T-helper 2 cell treated with Interferon-gamma antibody and Interleukin-4, amounts not matched to agents 5 μg/mL and 100 μg/mL, for 36 hours (primary cell): ENCODE data around the gene RHOD.

Source experiments
- DNase-seq: peaks from one replicate; pipeline ENCODE4 v3.0.0; 2021; ENCODE audit warnings: low spot score
- H3K27ac Mint-ChIP-seq: one replicate; pipeline ENCODE4 v1.8.0; 2021; ENCODE audit warnings: mild to moderate bottlenecking, mixed read lengths
- H3K27me3 Mint-ChIP-seq: one replicate; pipeline ENCODE4 v1.8.0; 2021; ENCODE audit warnings: low read depth, mixed read lengths
- H3K36me3 Mint-ChIP-seq: one replicate; pipeline ENCODE4 v1.8.0; 2021; ENCODE audit warnings: low read depth, mixed read lengths
- H3K4me1 Mint-ChIP-seq: one replicate; pipeline ENCODE4 v1.8.0; 2021; ENCODE audit warnings: low read depth, mixed read lengths
- H3K4me3 Mint-ChIP-seq: one replicate; pipeline ENCODE4 v1.8.0; 2022; ENCODE audit warnings: mild to moderate bottlenecking, moderate library complexity, mixed read lengths
- H3K9me3 Mint-ChIP-seq: one replicate; pipeline ENCODE4 v1.8.0; 2021; ENCODE audit warnings: mixed read lengths

The RHOD gene

DNA sequence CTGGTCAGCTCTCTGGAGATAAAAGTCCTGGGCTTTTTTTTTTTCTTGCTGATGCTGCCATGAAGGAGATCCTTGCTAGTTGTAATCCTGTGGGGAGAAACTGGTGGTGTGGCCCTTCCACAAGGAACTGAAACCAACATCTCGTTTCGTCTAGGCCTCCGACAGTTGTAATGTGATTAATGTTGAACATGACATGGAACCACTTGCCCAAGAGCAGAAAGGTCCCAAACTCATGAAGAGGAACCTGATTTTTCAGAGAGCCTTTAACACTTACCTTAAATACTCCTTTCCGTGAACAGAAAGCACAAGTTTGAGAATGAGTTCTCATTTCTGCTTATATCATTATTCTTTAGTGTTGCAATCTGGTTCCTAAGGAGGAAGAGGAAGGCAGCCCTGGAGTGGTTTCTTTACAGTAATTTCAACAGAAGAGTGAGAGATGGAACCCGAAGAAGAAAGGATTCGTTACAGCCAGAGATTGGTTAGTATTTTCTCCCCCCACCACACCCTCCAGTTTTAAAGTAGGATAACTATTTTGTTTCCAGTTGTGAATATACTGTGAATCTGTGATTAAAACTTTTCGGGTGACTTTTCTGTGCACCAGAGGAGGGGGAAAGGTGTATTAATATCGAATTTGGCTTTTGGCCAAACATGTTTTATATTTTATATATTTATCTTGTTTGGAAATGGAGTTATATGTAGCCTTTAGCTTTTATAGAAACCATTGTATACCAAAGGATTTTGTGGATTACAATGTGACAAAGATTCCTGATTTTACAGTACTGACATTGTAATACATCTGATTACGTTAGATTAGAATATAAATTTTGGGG, 64.4 kb downstream of the RHOD start:
- Mint-ChIP-seq H3K27ac (peak overlapping the region; percentile 98), H3K36me3 (peaks cover 28% of the 10 kb centered on the region), H3K4me3 (peak overlapping the region; percentile 99), H3K27me3 (peaks cover 3% of the 10 kb centered on the region), H3K4me1 (peaks cover 18% of the 10 kb centered on the region), H3K9me3 (no peaks in the 10 kb centered on the region)
- peak; percentile 19 for DNase-seq
